GM12878 (cell line): ENCODE data around the gene HHIPL1.

Experiments used
- MYC ChIP-seq: IDR thresholded peaks from 2 replicates; pipeline ENCODE4 v1.6.1; 2011; ENCODE audit warnings: mild to moderate bottlenecking, low read length, moderate library complexity, inconsistent platforms; ENCODE audit not compliant: insufficient read depth, insufficient replicate concordance, insufficient read length, severe bottlenecking
- POLR2AphosphoS2 ChIP-seq: IDR thresholded peaks from 2 replicates; pipeline ENCODE4 v1.6.1; 2011; ENCODE audit warnings: low read depth, mild to moderate bottlenecking, low read length, improper control_type of control experiment, moderate library complexity
- TF ChIP-seq, protein P1 (sequence below), 3 experiments: IDR thresholded peaks in 2 of 3; conservative IDR thresholded peaks in 1 of 3; 2 replicates each; pipeline ENCODE4 v1.5.1; 2011; ENCODE audit warnings: low read depth in 3 of 3, low read length in 3 of 3, mild to moderate bottlenecking in 3 of 3, control low read depth in 2 of 3, moderate library complexity in 2 of 3, inconsistent platforms in 1 of 3, mixed read lengths in 1 of 3; ENCODE audit not compliant: control insufficient read depth in 2 of 3, insufficient read depth in 1 of 3; ENCODE audit errors: extremely low read depth in 1 of 3

- TF ChIP-seq POLR2AphosphoS2 (no peak), MYC (no peak)
- TF ChIP-seq, protein P1, sequence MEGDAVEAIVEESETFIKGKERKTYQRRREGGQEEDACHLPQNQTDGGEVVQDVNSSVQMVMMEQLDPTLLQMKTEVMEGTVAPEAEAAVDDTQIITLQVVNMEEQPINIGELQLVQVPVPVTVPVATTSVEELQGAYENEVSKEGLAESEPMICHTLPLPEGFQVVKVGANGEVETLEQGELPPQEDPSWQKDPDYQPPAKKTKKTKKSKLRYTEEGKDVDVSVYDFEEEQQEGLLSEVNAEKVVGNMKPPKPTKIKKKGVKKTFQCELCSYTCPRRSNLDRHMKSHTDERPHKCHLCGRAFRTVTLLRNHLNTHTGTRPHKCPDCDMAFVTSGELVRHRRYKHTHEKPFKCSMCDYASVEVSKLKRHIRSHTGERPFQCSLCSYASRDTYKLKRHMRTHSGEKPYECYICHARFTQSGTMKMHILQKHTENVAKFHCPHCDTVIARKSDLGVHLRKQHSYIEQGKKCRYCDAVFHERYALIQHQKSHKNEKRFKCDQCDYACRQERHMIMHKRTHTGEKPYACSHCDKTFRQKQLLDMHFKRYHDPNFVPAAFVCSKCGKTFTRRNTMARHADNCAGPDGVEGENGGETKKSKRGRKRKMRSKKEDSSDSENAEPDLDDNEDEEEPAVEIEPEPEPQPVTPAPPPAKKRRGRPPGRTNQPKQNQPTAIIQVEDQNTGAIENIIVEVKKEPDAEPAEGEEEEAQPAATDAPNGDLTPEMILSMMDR (IDR thresholded peaks at IDR 0.05 in 2 of 3, conservative IDR thresholded peaks at IDR 0.05 in 1 of 3; ENCODE audit: control insufficient read depth in 2 of 3, extremely low read depth in 1 of 3, insufficient read depth in 1 of 3, low read depth in 3 of 3, low read length in 3 of 3): no peak
Observed at GRCh38 chr14:99664937-99665273, 20.0 kb downstream of the HHIPL1 start.
